ENCODE results near the gene IL25. TPM values are rescaled to one million over a fixed set of nuclear protein-coding genes. Genes with fewer than 3 reads are reported as not detected.

Gene IL25
- total and polyA plus RNA-seq, 2 of the 13 experiments (the other 11 are each of a cell fraction or from before 2014, with no cell fraction given): not detected

- TF ChIP-seq, protein P1, sequence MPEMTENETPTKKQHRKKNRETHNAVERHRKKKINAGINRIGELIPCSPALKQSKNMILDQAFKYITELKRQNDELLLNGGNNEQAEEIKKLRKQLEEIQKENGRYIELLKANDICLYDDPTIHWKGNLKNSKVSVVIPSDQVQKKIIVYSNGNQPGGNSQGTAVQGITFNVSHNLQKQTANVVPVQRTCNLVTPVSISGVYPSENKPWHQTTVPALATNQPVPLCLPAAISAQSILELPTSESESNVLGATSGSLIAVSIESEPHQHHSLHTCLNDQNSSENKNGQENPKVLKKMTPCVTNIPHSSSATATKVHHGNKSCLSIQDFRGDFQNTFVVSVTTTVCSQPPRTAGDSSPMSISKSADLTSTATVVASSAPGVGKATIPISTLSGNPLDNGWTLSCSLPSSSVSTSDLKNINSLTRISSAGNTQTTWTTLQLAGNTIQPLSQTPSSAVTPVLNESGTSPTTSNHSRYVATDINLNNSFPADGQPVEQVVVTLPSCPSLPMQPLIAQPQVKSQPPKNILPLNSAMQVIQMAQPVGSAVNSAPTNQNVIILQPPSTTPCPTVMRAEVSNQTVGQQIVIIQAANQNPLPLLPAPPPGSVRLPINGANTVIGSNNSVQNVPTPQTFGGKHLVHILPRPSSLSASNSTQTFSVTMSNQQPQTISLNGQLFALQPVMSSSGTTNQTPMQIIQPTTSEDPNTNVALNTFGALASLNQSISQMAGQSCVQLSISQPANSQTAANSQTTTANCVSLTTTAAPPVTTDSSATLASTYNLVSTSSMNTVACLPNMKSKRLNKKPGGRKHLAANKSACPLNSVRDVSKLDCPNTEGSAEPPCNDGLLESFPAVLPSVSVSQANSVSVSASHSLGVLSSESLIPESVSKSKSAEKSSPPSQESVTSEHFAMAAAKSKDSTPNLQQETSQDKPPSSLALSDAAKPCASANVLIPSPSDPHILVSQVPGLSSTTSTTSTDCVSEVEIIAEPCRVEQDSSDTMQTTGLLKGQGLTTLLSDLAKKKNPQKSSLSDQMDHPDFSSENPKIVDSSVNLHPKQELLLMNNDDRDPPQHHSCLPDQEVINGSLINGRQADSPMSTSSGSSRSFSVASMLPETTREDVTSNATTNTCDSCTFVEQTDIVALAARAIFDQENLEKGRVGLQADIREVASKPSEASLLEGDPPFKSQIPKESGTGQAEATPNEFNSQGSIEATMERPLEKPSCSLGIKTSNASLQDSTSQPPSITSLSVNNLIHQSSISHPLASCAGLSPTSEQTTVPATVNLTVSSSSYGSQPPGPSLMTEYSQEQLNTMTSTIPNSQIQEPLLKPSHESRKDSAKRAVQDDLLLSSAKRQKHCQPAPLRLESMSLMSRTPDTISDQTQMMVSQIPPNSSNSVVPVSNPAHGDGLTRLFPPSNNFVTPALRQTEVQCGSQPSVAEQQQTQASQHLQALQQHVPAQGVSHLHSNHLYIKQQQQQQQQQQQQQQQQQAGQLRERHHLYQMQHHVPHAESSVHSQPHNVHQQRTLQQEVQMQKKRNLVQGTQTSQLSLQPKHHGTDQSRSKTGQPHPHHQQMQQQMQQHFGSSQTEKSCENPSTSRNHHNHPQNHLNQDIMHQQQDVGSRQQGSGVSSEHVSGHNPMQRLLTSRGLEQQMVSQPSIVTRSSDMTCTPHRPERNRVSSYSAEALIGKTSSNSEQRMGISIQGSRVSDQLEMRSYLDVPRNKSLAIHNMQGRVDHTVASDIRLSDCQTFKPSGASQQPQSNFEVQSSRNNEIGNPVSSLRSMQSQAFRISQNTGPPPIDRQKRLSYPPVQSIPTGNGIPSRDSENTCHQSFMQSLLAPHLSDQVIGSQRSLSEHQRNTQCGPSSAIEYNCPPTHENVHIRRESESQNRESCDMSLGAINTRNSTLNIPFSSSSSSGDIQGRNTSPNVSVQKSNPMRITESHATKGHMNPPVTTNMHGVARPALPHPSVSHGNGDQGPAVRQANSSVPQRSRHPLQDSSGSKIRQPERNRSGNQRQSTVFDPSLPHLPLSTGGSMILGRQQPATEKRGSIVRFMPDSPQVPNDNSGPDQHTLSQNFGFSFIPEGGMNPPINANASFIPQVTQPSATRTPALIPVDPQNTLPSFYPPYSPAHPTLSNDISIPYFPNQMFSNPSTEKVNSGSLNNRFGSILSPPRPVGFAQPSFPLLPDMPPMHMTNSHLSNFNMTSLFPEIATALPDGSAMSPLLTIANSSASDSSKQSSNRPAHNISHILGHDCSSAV (CRISPR knock-in tag; IDR thresholded peaks at IDR 0.05; ENCODE audit: borderline replicate concordance): no peak
- no peak for TF ChIP-seq TAF15 (IDR thresholded peaks at IDR 0.05; ENCODE audit: low read depth, low read length, poor library complexity, severe bottlenecking)
- no peak for TF ChIP-seq CENPX (CRISPR knock-in tag; IDR thresholded peaks at IDR 0.05)
- TF ChIP-seq TRIM24 (CRISPR knock-in tag; IDR thresholded peaks at IDR 0.05): no peak
- TF ChIP-seq ZFP1 (CRISPR knock-in tag; IDR thresholded peaks at IDR 0.05): no peak
- TF ChIP-seq ZNF354B (CRISPR knock-in tag; IDR thresholded peaks at IDR 0.05): peak; percentile 92; the same call in 1 of the 2 replicates
- TF ChIP-seq ZNF513 (CRISPR knock-in tag; conservative IDR thresholded peaks at IDR 0.05): no peak
- TF ChIP-seq MEF2D (CRISPR knock-in tag; IDR thresholded peaks at IDR 0.05): no peak
- TF ChIP-seq RFX3 (CRISPR knock-in tag; IDR thresholded peaks at IDR 0.05): no peak; the same call in 1 of the 2 replicates
- TF ChIP-seq, protein P2, sequence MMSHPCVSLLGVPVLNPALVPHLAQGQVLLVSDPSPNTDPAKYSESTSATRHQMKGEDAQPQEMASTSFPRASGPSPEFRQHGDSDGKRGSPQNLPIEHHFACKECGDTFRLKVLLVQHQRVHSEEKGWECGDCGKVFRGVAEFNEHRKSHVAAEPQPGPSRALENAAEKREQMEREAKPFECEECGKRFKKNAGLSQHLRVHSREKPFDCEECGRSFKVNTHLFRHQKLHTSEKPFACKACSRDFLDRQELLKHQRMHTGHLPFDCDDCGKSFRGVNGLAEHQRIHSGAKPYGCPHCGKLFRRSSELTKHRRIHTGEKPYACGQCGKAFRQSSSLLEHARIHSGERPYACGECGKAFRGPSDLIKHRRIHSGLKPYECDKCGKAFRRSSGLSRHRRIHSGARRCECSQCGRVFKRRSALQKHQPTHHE (CRISPR knock-in tag; IDR thresholded peaks at IDR 0.05; ENCODE audit: borderline replicate concordance): no peak
- TF ChIP-seq ZNF816 (CRISPR knock-in tag; IDR thresholded peaks at IDR 0.05; ENCODE audit: borderline replicate concordance): no peak
- TF ChIP-seq POLR2AphosphoS2 (IDR thresholded peaks at IDR 0.05; ENCODE audit: low read depth, low read length): peak; percentile 66
- no peak for TF ChIP-seq NR2F6 (IDR thresholded peaks at IDR 0.05)
- TF ChIP-seq NR2F6 (CRISPR knock-in tag; IDR thresholded peaks at IDR 0.05): no peak
- no peak for TF ChIP-seq ZNF891 (CRISPR knock-in tag; IDR thresholded peaks at IDR 0.05)
- TF ChIP-seq ZNF724P (CRISPR knock-in tag; IDR thresholded peaks at IDR 0.05; ENCODE audit: borderline replicate concordance): peak; percentile 52; the same call in 1 of the 2 replicates
- no peak for TF ChIP-seq ZNF713 (CRISPR knock-in tag; IDR thresholded peaks at IDR 0.05)
- peak; percentile 70; the same call in 1 of the 2 replicates for TF ChIP-seq SETDB1 (CRISPR knock-in tag; IDR thresholded peaks at IDR 0.05; ENCODE audit: borderline replicate concordance)
- TF ChIP-seq ZFYVE20 (CRISPR knock-in tag; IDR thresholded peaks at IDR 0.05; ENCODE audit: borderline replicate concordance, low read depth): 0 out of 2 replicates have a peak, but pooled peaks have one; percentile 35
- no peak for TF ChIP-seq ZNF234 (CRISPR knock-in tag; conservative IDR thresholded peaks at IDR 0.05)
Observed at GRCh38 chr14:23327947-23328744, 44.5 kb upstream of the IL25 start (continued).

All from HepG2 (cell line).